Adipose tissue (tissue), 3 donors: Measurements from ENCODE around the gene TRIM38. TPM values are rescaled to one million over a fixed set of nuclear protein-coding genes. Genes with fewer than 3 reads are reported as not detected.

Experiments used
- H3K27ac ChIP-seq: one replicate; pipeline ENCODE4 v1.5.1; 2013; ENCODE audit warnings: low read depth, low read length
- WGBS, 3 donors: extraction: QIAGEN DNeasy Blood & Tissue Kit; methylation state at CpG; one replicate each; pipeline ENCODE4 v1.1.7; 2013; 5-methylcytosine and 5-hydroxymethylcytosine counted together
- polyA plus RNA-seq, 3 donors: library from polyadenylated mRNA; stranded (reverse); fragments of 200-250 nt; gene quantifications; one replicate each; pipeline ENCODE4 v1.2.3, GENCODE V29; 2013
- donor health status: healthy with polysubstance abuse.
- donor health status: Bipolar disorder and iron deficiency.
- donor health status: healthy.

TRIM38 gene
- polyA plus RNA-seq, 3 donors = 1.5 to 9.6 (median 3.2) TPM

DNA sequence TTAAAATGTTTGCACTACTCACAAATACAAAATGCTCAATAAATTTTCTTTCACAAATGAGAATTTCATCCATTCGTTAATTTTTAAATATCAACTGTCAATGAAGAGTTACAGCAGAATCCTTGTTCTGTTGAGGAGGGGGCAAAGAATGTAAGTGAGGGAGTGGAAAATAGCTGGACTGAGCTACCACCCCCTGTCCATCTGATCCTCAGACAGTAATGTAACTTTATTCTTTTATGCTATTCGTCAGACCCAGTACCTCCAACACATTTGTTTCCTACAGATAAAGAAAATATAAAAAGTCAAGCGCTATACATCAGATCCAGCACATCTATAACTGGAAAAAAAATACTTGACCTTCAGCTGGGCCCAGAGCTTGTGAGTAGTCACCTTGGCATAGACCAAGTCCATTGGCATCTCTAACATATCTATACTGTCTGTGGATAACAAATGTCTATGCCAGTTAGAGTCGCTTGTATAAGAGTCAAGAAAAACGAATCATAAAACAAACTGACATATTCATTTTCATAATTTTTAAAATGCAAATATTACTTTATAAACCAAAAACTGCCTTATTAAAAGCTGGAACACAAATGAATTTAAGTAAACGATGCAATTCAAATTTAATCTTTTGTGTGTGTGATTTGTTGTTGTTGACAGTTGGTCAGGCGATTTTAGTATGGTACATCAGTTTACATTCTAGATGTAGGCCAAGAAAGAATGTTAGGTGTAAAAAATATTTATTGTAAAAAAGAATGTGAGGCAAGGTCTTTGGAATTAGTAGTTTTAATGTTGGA lies 67.5 kb downstream of the TRIM38 start:
- WGBS, 3 donors = 64 to 84% (median 84%) methylated on average over 7 of the region's 7 CpGs
- H3K27ac ChIP-seq = no peak overlapping the region

DNA sequence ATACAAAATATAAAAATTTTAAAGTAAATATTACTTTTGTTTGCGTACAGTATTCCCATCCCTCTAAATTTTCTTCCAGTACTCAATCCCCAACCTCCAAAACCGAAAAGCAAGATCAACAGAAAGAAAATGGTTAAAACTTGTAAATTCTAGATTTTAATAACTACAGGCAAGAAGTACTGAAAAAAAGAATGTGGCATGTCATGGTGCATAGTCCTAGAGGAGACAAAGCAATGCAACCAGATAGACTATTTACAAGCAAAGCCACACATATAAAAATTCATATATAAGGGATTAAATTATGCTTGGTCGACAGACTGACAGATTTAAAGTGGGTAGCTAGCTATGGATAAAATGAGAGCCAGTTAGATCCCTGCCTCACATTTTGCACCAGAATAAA lies 68.1 kb downstream of the TRIM38 start:
- H3K27ac ChIP-seq = no peak overlapping the region
- 65 to 73% (median 65%) methylated on average over 3 of the region's 3 CpGs for WGBS, 3 donors

DNA sequence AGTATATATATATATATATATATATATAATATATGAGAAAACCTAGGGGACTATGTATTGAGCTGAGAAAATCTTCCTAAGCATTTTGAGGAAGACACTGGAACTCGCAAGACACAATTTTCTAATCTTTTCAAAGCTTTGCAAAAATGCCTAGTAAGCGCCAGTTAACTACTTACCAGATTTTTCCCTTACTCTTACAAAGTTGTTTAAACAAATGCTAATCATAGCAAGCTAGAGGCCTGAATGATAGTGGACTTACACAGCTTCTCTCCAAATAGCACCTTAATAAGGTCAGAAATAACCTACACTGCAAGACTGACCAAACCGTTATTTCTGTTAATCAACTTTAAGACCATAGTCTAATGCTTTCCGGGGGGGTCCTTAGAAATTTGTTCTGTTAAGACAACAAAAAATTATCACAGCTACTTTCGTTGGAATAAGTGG lies 68.6 kb downstream of the TRIM38 start:
- WGBS, 3 donors = 35 to 41% (median 38%) methylated on average over 5 of the region's 5 CpGs
- H3K27ac ChIP-seq = no peak overlapping the region

DNA sequence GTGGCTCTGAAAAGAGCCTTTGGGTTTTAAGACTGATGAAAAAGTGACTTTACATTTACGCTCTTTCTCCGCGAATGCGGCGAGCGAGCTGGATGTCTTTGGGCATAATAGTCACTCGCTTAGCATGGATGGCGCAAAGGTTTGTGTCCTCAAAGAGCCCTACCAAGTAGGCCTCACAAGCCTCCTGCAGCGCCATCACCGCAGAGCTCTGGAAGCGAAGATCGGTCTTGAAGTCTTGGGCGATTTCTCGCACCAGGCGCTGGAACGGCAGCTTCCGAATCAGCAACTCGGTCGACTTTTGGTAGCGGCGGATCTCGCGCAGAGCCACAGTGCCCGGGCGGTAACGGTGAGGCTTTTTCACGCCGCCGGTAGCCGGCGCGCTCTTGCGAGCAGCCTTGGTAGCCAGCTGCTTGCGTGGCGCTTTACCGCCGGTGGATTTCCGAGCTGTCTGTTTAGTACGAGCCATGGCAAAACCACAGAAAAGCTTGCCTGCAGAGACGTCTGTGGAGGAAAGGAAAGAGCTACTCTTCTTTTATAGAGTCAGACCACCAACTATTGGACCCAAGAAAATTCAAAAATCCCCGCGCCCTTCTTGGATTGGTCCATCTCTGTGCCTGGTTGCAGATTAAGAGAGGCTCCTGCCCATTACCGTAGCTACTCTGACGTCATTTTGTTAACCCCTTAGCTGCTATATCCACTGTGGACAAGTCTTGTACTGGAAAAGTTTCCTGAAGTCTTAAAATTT lies 69.2 kb downstream of the TRIM38 start:
- no peak overlapping the region for H3K27ac ChIP-seq
- WGBS, 3 donors = 3 to 4% (median 3%) methylated on average over 44 of the region's 44 CpGs

DNA sequence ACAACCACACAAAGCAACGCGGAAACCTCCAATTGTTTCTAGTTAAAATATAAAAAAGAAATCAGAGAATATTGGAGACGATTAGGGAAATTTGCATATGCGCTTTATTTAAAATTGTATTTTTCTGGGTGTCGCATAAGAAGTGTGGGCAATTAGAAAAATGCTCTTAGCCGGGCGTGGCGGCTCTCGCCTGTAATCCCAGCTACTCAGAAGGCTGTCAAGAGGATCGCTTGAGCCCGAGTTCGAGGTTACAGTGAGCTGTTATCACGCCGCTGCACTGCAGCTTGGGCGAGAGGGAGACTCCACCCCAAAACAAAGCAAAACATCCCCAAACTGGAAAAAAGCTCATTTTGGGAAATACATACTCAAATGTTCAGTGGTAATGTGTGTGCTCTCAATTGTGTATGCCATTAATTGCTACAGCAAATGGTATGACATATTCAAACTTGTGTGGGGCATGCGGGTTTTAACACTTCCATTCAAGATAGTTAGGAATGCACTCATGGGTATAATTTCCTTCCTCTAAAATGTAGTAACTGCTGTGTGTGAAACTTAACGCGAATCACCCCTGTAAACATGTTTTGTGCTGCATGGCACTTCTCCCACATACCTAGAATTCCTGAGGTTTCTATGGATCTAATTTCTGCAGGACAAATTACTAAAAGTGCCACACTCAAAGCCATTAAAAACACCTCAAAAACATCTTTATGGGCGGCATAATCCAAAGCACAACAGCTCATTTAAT lies 69.9 kb downstream of the TRIM38 start:
- WGBS, 3 donors = 0 to 1% (median 1%) methylated on average over 19 of the region's 19 CpGs
- no peak overlapping the region for H3K27ac ChIP-seq

DNA sequence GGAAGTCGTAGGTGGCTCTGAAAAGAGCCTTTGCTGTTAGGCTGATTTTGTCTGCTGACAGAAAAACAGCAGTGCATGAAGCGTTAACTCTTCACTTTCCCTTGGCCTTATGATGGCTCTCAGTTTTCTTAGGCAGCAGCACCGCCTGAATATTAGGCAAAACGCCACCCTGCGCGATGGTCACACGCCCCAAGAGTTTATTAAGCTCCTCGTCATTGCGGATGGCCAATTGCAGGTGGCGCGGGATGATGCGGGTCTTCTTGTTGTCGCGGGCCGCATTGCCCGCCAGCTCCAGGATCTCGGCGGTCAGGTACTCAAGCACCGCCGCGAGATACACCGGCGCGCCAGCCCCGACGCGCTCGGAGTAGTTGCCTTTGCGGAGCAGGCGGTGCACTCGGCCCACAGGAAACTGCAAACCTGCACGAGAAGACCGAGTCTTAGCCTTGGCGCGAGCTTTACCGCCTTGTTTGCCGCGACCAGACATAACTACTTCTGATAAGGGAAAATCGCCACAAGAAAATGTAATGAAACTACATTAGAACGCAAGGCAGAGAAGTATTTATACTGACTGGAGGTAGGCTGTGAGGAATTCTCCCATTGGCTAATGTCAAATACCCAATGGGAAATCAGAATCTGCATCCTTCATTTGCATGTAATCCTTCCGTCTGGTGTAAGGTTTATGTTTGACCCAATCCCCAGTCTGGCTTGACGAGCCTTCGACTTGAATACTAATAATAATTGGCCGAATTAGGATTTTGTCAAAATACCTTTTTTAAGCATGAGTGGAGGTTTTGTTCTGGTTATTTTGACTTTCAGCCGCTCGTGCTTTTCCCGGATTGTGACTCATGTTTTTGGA lies 70.7 kb downstream of the TRIM38 start:
- 0 to 1% (median 1%) methylated on average over 47 of the region's 47 CpGs for WGBS, 3 donors
- H3K27ac ChIP-seq = no peak overlapping the region

DNA sequence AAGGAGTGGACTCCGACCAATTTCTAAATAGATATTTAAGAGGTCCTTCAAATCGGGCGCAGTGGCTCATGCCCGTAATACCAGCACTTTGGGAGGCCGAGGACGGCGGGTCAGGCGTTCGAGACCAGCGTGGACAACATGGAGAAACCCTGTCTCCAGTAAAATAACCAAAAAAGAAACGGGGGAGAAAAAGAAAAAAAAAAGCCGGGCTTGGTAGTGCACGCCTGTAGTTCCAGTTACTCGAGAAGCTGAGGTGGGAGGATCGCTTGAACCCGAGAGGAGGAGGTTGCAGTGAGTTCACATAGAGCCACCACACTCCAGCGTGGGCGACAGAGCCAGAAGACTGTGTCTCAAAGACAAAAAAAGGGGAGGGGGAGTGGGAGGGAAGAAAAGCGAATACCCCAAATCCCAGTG lies 71.3 kb downstream of the TRIM38 start:
- no peak overlapping the region for H3K27ac ChIP-seq
- WGBS, 3 donors = 5 to 7% (median 6%) methylated on average over 19 of the region's 19 CpGs

DNA sequence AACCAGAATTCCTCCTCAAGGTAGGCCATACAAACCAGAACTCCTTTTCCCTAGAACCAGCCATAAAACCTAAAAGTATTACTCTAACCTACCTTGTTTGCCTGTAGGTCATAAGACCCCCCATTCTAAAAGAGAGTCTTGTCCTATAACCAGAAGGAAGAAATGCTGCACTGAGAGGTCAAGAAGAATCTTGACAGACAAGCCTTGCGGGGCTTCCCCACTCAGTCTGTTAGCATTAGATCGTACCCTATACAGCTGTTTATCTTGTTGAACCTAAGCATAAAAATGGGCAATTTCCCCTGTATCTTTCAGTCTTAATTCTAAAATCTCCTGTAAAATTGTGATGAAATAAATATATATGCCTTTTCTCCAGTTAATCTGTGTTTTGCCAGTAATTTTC lies 72.3 kb downstream of the TRIM38 start:
- WGBS, 3 donors = 91 to 99% (median 97%) methylated on average over 2 of the region's 2 CpGs
- no peak overlapping the region for H3K27ac ChIP-seq

Other genes starting within 250 kb of the TRIM38 start
- gene SLC17A4, start 208.1 kb upstream of the TRIM38 start, polyA plus RNA-seq = 1 to 10 TPM in 1 of 3 donors, under 1 TPM in 1, not detected in 1; 0.03 to 2.9 TPM
- not detected for gene SLC17A1, start 130.8 kb upstream of the TRIM38 start, polyA plus RNA-seq
- gene SLC17A3, start 88.6 kb upstream of the TRIM38 start, polyA plus RNA-seq = not detected
- not detected for gene SLC17A2, start 32.1 kb upstream of the TRIM38 start, polyA plus RNA-seq
- gene HFE, start 124.6 kb downstream of the TRIM38 start, polyA plus RNA-seq = 1 to 10 TPM; 2.6 to 6.1 (median 3.3) TPM